Inflammatory macrophage (primary cell): ENCODE measurements around the gene HYPK.

Source experiments
- DNase-seq, 2 donors: peaks; one replicate each; pipeline ENCODE4 v3.0.0-alpha.2; 2020 to 2022

Gene HYPK

GRCh38 chr15:43852607-43853006, 52.2 kb downstream of the HYPK start:
- no peak for DNase-seq
